Ecto neural progenitor cell (in vitro differentiated cells): ENCODE data around the gene PPP6R3.
"Not testable (repeated sequence)": the region's sequence is repeated elsewhere in the genome, so short reads cannot be mapped to it uniquely, and the experiment has no call there.

Source experiments
- DNase-seq: peaks from one replicate; pipeline ENCODE4 v3.0.0-alpha.2; 2018; ENCODE audit warnings: low spot score

Gene PPP6R3

GRCh38 chr11:68457216-68457897 lies 3.2 kb upstream of the PPP6R3 start:
- no peak for DNase-seq

GRCh38 chr11:68457898-68458249 lies 2.7 kb upstream of the PPP6R3 start:
- DNase-seq, result no peak

GRCh38 chr11:68458340-68458739 lies 2.2 kb upstream of the PPP6R3 start:
- not testable (repeated sequence) for DNase-seq

- peak; percentile 99 for DNase-seq
Measured at GRCh38 chr11:68459886-68460740, 439 bp upstream of the PPP6R3 start.

- DNase-seq, result no peak
Measured at GRCh38 chr11:68461575-68461917, 994 bp downstream of the PPP6R3 start.

- no peak for DNase-seq
Measured at GRCh38 chr11:68463714-68464113, 3.2 kb downstream of the PPP6R3 start.

GRCh38 chr11:68467201-68467834 lies 6.8 kb downstream of the PPP6R3 start:
- DNase-seq, result no peak

- DNase-seq, result no peak
Measured at GRCh38 chr11:68468217-68468828, 7.8 kb downstream of the PPP6R3 start.

GRCh38 chr11:68469122-68469521 lies 8.6 kb downstream of the PPP6R3 start:
- DNase-seq, result no peak

- no peak for DNase-seq
Measured at GRCh38 chr11:68469642-68470041, 9.1 kb downstream of the PPP6R3 start.

GRCh38 chr11:68470304-68470811 lies 9.8 kb downstream of the PPP6R3 start:
- no peak for DNase-seq

GRCh38 chr11:68471360-68472340 lies 11.1 kb downstream of the PPP6R3 start:
- DNase-seq, result no peak

GRCh38 chr11:68472778-68473177 lies 12.2 kb downstream of the PPP6R3 start:
- no peak for DNase-seq

GRCh38 chr11:68473693-68474092 lies 13.1 kb downstream of the PPP6R3 start:
- no peak for DNase-seq

GRCh38 chr11:68475626-68476025 lies 15.1 kb downstream of the PPP6R3 start:
- not testable (repeated sequence) for DNase-seq

- DNase-seq, result no peak
Measured at GRCh38 chr11:68479390-68479789, 18.8 kb downstream of the PPP6R3 start.

GRCh38 chr11:68480193-68480592 lies 19.6 kb downstream of the PPP6R3 start:
- no peak for DNase-seq

GRCh38 chr11:68480852-68481510 lies 20.4 kb downstream of the PPP6R3 start:
- no peak for DNase-seq

GRCh38 chr11:68481579-68482240 lies 21.2 kb downstream of the PPP6R3 start:
- no peak for DNase-seq

GRCh38 chr11:68488623-68489022 lies 28.1 kb downstream of the PPP6R3 start:
- no peak for DNase-seq
